ENCODE measurements around the gene FTO.
"Not testable (repeated sequence)": the region's sequence is repeated elsewhere in the genome, so short reads cannot be mapped to it uniquely, and the experiment has no call there.

Gene FTO

GRCh38 chr16:53864819-53865493 is 161.0 kb downstream of the FTO start:
- DNase-seq (ENCODE audit: low read depth): no peak

DNA sequence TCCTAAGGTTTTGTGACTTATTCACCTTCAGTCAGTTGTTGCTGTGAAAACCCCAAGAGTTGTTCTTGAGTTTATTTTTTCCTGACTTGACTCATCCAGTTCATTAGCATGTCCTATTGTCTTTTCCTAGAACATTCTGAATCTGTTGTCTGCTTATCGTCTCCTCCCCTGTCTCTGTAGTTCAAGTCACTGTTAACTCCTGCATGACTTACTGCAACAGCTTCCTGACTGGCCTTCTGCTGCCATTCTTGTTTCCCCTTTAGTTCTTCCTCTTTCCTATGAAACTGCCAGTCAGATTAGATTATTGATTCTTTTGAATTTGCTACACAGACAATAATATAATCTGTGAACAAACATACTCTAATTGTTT is 161.5 kb downstream of the FTO start:
- no peak for DNase-seq (ENCODE audit: low read depth)

DNA sequence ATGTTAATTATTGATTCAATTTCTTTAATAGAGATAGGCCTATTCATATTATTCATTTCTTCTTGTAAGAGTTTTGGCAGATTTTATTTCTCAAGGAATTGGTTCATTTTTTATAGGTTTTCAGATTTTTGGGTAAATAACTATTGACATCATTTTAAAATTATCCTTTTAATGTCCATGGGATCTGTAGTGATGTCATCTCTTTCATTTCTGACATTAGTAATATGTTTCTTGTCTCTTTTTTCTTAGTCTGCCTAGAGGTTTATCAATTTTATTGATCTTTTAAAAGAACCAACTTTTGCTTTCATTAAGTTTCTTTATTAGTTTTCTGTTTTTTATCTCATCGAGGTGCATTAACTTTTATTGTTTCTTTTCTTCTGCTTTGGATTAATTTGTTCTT is 162.6 kb downstream of the FTO start:
- DNase-seq (ENCODE audit: low read depth): no peak

- DNase-seq (ENCODE audit: low read depth): no peak
Observed at GRCh38 chr16:53870831-53871230, 166.9 kb downstream of the FTO start.

GRCh38 chr16:53872248-53873221 is 168.6 kb downstream of the FTO start:
- DNase-seq (ENCODE audit: low read depth): no peak

DNA sequence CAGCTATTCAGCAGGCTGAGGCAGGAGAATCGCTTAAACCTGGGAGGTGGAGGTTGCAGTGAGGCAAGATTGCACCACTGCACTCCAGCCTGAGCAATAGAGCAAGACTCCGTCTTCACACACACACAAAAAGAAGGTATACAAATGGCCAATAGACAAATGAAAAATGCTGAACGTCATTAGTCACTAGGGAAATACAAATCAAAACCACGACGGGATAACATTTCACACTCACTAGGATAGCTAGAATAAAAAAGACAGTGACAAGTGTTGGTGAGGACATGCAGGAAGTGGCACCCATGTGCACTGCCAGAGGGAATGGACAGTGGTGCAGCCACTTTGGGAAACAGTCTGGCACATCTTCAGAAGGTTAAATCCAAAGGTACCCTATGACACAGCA is 172.9 kb downstream of the FTO start:
- no peak for DNase-seq (ENCODE audit: low read depth)

GRCh38 chr16:53878216-53878615 is 174.3 kb downstream of the FTO start:
- no peak for DNase-seq (ENCODE audit: low read depth)

DNA sequence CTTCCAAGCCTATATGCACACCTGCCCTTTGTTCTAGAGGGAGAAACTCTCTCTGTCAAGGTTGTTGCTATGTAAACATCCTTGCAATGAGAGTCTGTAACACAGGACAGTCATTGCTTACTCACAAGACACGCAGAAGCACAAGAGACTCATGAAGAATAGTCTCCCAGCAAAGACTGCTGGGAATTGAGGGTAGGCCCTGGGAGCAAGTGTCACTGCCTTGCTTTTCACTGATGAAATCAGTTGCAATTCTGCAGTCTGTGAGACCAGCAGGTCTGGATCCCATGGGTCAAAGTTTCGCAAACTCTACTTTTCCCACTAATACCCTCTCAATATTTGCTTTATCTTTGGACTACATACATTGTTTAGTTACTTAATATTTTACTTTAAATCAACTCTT is 177.4 kb downstream of the FTO start:
- no peak for DNase-seq (ENCODE audit: low read depth)

- no peak for DNase-seq (ENCODE audit: low read depth)
Observed at GRCh38 chr16:53882310-53882709, 178.4 kb downstream of the FTO start.

- no peak for DNase-seq (ENCODE audit: low read depth)
Observed at GRCh38 chr16:53884748-53885147, 180.8 kb downstream of the FTO start.

GRCh38 chr16:53886482-53887378 is 182.8 kb downstream of the FTO start:
- DNase-seq (ENCODE audit: low read depth): no peak

GRCh38 chr16:53888222-53888621 is 184.3 kb downstream of the FTO start:
- DNase-seq (ENCODE audit: low read depth): no peak

DNA sequence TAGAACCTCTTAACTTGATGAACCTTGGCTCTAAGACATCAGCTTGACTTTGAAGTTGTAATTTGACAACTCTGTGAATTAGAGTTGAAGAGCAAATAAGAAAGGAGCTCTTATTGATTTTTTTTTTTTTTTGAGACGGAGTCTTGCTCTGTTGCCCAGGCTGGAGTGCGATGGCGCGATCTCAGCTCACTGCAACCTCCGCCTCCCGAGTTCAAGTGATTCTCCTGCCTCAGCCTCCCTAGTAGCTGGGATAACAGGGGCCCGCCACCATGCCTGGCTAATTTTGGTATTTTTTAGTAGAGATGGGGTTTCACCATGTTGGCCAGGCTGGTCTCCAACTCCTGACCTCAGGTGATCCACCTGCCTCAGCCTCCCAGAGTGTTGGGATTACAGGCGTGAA is 186.9 kb downstream of the FTO start:
- not testable (repeated sequence) for DNase-seq (ENCODE audit: low read depth)

DNA sequence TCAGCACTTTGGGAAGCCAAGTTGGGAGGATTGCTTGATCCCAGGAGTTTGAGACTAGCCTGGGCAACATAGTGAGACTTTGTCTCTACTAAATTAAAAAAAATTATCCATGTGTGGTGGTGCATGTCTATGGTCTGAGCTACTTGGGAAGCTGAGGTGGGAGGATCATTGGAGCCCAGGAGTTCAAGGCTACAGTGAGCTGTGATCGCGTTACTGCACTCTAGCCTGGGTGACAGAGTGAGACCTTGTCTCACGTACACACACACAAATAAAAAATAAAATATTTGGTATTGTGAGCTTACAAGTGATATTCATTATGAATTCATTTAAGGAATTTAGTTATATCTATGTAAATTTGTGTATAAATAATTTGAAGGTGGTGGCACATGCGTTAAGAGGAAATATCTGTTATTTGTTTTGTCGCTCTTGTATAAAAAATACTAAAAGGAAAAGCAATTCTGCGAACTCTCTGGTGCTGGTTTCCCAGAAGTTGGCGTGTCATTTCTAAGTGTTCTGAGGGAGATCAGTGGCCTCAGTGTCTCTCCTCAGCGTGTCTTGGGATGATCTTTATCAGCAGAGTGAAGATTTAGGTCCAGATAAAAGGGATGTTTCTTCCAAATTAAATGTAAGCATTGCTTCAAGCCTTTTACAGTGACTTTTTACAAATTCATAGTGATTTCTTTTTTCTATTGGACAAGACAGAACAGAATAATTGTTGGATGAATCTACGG is 187.6 kb downstream of the FTO start:
- DNase-seq (ENCODE audit: low read depth): no peak

GRCh38 chr16:53892155-53892554 is 188.2 kb downstream of the FTO start:
- DNase-seq (ENCODE audit: low read depth): no peak

DNA sequence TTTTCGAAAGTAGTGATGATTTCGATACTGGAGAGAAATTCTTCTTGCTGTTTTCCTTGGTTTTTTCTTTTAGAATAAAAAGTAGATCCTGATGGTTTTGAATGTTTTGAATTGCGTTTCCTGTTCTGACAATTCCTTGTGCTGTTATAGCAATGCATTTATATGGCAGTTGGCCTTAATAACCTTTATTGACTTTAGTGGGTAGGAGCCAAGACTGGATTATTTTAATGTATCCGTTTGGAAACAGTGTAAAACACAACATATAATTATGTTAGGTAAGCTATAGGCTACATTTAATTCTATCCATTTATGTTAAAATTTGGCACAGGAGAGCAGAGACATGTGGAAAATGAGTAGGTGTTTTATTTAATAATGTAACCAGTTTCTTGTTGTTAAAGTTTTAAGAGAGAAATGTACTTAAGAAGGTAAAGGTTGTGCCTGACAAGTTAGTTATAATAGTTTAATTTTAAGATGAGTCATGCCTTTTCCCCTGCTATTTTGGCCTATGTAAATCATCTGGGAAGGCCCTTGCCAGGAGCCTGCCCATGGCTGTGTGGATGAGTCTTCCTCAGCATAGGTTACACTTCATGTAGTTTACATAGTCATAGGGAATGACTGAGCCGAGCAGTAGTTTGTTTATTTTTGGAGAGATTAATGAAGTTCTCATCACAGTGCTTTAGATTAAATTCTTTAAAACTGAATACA is 189.9 kb downstream of the FTO start:
- no peak for DNase-seq (ENCODE audit: low read depth)

DNA sequence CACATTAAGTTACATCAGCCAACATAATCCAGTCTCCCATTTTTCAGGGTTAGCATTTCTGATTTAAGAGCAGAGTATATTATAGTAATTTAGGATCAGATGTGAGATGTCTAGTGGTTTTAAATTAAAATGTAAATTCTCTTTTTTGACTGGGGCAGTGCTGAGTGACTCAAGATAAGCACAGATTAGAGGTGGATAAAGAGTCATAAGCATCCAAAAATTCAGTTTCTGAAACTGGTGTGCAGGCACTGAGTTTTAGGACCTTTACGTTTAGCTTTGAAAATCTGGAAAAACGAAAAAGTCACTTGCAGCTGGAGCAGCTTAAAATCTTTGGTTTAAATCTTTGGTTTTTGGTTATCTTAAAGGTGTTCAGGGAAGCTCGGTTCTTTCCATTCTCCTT is 190.7 kb downstream of the FTO start:
- no peak for DNase-seq (ENCODE audit: low read depth)

- no peak for DNase-seq (ENCODE audit: low read depth)
Observed at GRCh38 chr16:53895433-53895832, 191.5 kb downstream of the FTO start.

DNA sequence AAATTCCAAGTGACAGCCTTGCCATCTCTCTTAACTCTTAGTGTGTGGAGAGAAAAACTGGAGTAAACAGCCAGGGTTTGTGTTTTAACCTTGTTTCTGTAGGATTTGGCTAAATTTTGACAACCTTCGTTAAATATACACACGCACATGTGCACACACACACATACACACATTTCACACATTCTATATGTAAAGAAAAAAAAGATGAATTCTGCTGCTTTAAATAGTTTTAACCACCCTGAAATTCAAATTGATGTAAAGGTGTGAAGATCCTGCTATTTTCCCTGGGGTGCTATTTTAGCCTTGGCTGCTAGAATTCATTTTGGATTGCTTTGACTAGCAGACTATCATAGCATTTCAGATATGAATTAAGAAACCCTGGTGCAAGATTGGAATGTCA is 191.9 kb downstream of the FTO start:
- no peak for DNase-seq (ENCODE audit: low read depth)

- DNase-seq (ENCODE audit: low read depth): no peak
Observed at GRCh38 chr16:53896722-53897121, 192.8 kb downstream of the FTO start.

GRCh38 chr16:53898993-53899392 is 195.0 kb downstream of the FTO start:
- no peak for DNase-seq (ENCODE audit: low read depth)

Data from stimulated activated CD8-positive, alpha-beta memory T cell treated with anti-CD3 and anti-CD28 coated beads, Interleukin-12 subunit alpha, Interleukin-12 subunit beta, amount 100 ng/mL, for 4 hours (primary cell).